ENCODE data around the gene CHI3L1. TPM values are rescaled to one million over a fixed set of nuclear protein-coding genes. Genes with fewer than 3 reads are reported as not detected.

The CHI3L1 gene
- total and polyA plus RNA-seq, 4 donors: 5.0 to 34.7 (median 15.9) TPM

- TF ChIP-seq, protein P1, sequence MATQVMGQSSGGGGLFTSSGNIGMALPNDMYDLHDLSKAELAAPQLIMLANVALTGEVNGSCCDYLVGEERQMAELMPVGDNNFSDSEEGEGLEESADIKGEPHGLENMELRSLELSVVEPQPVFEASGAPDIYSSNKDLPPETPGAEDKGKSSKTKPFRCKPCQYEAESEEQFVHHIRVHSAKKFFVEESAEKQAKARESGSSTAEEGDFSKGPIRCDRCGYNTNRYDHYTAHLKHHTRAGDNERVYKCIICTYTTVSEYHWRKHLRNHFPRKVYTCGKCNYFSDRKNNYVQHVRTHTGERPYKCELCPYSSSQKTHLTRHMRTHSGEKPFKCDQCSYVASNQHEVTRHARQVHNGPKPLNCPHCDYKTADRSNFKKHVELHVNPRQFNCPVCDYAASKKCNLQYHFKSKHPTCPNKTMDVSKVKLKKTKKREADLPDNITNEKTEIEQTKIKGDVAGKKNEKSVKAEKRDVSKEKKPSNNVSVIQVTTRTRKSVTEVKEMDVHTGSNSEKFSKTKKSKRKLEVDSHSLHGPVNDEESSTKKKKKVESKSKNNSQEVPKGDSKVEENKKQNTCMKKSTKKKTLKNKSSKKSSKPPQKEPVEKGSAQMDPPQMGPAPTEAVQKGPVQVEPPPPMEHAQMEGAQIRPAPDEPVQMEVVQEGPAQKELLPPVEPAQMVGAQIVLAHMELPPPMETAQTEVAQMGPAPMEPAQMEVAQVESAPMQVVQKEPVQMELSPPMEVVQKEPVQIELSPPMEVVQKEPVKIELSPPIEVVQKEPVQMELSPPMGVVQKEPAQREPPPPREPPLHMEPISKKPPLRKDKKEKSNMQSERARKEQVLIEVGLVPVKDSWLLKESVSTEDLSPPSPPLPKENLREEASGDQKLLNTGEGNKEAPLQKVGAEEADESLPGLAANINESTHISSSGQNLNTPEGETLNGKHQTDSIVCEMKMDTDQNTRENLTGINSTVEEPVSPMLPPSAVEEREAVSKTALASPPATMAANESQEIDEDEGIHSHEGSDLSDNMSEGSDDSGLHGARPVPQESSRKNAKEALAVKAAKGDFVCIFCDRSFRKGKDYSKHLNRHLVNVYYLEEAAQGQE (IDR thresholded peaks at IDR 0.05): no peak
- TF ChIP-seq EGR1 (IDR thresholded peaks at IDR 0.05; ENCODE audit: low read depth in 2 of 2): no peak
Observed at GRCh38 chr1:203206129-203206687, 19.7 kb upstream of the CHI3L1 start (continued).

DNA sequence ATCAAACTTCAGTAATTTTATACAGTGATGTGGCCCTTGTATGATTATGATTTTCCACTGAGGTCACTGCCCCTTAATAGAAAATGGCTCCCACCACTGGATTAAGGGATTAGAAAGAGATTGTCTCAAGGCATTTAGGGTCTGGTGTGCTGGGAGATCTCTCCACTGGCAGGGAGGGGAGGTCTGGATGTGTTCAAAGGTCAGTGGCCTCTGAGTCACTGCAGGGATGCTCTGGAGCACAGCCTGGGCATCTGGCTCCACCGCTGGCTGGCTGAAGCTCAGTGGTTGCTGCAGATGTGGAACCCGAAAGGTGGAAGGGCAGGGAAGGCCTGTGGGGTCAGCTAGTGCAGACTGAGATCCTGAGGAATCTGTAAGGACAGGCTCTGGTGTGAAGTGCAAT, 18.3 kb upstream of the CHI3L1 start:
- 86% methylated on average over 2 of the region's 2 CpGs for WGBS
- no peak overlapping the region for H3K27ac ChIP-seq (ENCODE audit: low read depth in 1 of 2, low read length in 2 of 2)
- H3K9ac ChIP-seq (ENCODE audit: low read depth in 1 of 2, low read length in 2 of 2): no peak overlapping the region
- no peaks in the 10 kb centered on the region for H3K27me3 ChIP-seq (ENCODE audit: control insufficient read depth in 4 of 4, insufficient read depth in 4 of 4, low read length in 3 of 4)
- TF ChIP-seq YY1 (IDR thresholded peaks at IDR 0.05): no peak
- TF ChIP-seq HNF4A (conservative IDR thresholded peaks at IDR 0.05): no peak
- peak; percentile 61 for TF ChIP-seq NR2F2 (IDR thresholded peaks at IDR 0.05)
- no peak for TF ChIP-seq TAF1 (conservative IDR thresholded peaks at IDR 0.05)
- TF ChIP-seq GABPA (IDR thresholded peaks at IDR 0.05 in 1 of 2, conservative IDR thresholded peaks at IDR 0.05 in 1 of 2): no peak
- peak; percentile 15 to 56 for TF ChIP-seq RXRA (IDR thresholded peaks at IDR 0.05)
- H3K4me3 ChIP-seq (ENCODE audit: low read depth in 1 of 3, low read length in 3 of 3): no peak overlapping the region
- DNase-seq (ENCODE audit: low spot score): no peak
- no peaks in the 10 kb centered on the region for H3K9me3 ChIP-seq (ENCODE audit: control insufficient read depth in 4 of 4, low read length in 3 of 4)
- peaks cover 0 to 13% (median 7%) of the 10 kb centered on the region in 4 donors for H3K4me1 ChIP-seq (ENCODE audit: control insufficient read depth in 4 of 4, insufficient read depth in 4 of 4, low read length in 3 of 4)
- H3K36me3 ChIP-seq (ENCODE audit: control insufficient read depth in 4 of 4, insufficient read depth in 3 of 4, low read depth in 1 of 4, low read length in 3 of 4): no peaks in the 10 kb centered on the region

DNA sequence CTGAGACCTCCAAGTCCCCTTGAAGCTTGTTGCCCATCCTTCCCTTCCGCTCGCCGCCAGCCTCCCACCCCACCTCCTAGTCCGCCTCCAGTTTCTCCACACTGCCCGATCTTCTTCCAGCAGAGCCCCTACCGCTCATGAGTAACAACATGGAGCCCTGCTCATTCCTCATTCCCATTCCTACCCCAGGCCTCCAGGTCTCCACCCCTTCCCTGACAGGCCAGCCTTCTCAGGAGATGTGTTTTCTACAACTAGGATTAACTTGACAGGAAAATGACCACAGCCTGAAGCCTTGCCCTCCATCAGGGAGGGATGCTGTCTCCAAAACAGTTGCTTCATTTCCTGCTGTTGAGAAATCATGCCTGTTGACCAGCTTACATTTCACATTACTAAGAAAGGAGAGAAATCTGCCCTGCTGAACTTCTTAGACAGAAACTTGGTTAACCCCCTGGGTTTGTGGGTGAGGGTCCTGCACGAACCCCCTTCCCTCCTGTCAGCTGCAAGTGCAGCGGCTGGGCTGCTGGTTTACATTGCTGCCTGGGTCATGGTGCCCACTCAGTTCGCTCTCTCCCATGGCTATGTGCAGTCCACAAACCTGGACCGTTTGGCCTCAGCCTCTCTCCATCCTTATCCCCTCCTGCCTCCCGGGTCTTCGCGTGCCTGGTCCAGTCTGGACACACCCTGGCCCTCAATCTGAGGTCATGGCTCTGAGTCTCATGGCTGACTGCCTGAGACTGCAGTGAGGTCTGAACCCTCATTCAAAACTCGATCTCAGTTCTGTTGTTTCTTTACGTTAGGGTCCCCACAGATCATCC, 16.1 kb upstream of the CHI3L1 start:
- Histone ChIP-seq H3K27ac (ENCODE audit: low read depth in 1 of 2, low read length in 2 of 2) (no peak overlapping the region), H3K4me1 (ENCODE audit: control insufficient read depth in 4 of 4, insufficient read depth in 4 of 4, low read length in 3 of 4) (peaks cover 0 to 17% (median 8%) of the 10 kb centered on the region in 4 donors), H3K36me3 (ENCODE audit: control insufficient read depth in 4 of 4, insufficient read depth in 3 of 4, low read depth in 1 of 4, low read length in 3 of 4) (no peaks in the 10 kb centered on the region), H3K27me3 (ENCODE audit: control insufficient read depth in 4 of 4, insufficient read depth in 4 of 4, low read length in 3 of 4) (no peaks in the 10 kb centered on the region), H3K4me3 (ENCODE audit: low read depth in 1 of 3, low read length in 3 of 3) (no peak overlapping the region), H3K9me3 (ENCODE audit: control insufficient read depth in 4 of 4, low read length in 3 of 4) (no peaks in the 10 kb centered on the region), H3K9ac (ENCODE audit: low read depth in 1 of 2, low read length in 2 of 2) (no peak overlapping the region)
- DNase-seq (ENCODE audit: low spot score): no peak
- 88% methylated on average over 15 of the region's 15 CpGs for WGBS
- TF ChIP-seq RAD21 (IDR thresholded peaks at IDR 0.05) (no peak), RXRA (IDR thresholded peaks at IDR 0.05) (no peak), TAF1 (conservative IDR thresholded peaks at IDR 0.05) (no peak), NR2F2 (IDR thresholded peaks at IDR 0.05) (no peak), EGR1 (IDR thresholded peaks at IDR 0.05; ENCODE audit: low read depth in 2 of 2) (no peak), GABPA (IDR thresholded peaks at IDR 0.05 in 1 of 2, conservative IDR thresholded peaks at IDR 0.05 in 1 of 2) (no peak), SP1 (IDR thresholded peaks at IDR 0.05) (no peak), FOXA2 (IDR thresholded peaks at IDR 0.05) (no peak), FOXA1 (IDR thresholded peaks at IDR 0.05) (no peak), ATF3 (IDR thresholded peaks at IDR 0.05) (no peak), HNF4G (IDR thresholded peaks at IDR 0.05) (no peak), HNF4A (conservative IDR thresholded peaks at IDR 0.05) (no peak), JUND (IDR thresholded peaks at IDR 0.05) (no peak), YY1 (IDR thresholded peaks at IDR 0.05) (no peak)
- TF ChIP-seq, protein P2, sequence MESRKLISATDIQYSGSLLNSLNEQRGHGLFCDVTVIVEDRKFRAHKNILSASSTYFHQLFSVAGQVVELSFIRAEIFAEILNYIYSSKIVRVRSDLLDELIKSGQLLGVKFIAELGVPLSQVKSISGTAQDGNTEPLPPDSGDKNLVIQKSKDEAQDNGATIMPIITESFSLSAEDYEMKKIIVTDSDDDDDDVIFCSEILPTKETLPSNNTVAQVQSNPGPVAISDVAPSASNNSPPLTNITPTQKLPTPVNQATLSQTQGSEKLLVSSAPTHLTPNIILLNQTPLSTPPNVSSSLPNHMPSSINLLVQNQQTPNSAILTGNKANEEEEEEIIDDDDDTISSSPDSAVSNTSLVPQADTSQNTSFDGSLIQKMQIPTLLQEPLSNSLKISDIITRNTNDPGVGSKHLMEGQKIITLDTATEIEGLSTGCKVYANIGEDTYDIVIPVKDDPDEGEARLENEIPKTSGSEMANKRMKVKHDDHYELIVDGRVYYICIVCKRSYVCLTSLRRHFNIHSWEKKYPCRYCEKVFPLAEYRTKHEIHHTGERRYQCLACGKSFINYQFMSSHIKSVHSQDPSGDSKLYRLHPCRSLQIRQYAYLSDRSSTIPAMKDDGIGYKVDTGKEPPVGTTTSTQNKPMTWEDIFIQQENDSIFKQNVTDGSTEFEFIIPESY (IDR thresholded peaks at IDR 0.05): no peak
- TF ChIP-seq, protein P3, sequence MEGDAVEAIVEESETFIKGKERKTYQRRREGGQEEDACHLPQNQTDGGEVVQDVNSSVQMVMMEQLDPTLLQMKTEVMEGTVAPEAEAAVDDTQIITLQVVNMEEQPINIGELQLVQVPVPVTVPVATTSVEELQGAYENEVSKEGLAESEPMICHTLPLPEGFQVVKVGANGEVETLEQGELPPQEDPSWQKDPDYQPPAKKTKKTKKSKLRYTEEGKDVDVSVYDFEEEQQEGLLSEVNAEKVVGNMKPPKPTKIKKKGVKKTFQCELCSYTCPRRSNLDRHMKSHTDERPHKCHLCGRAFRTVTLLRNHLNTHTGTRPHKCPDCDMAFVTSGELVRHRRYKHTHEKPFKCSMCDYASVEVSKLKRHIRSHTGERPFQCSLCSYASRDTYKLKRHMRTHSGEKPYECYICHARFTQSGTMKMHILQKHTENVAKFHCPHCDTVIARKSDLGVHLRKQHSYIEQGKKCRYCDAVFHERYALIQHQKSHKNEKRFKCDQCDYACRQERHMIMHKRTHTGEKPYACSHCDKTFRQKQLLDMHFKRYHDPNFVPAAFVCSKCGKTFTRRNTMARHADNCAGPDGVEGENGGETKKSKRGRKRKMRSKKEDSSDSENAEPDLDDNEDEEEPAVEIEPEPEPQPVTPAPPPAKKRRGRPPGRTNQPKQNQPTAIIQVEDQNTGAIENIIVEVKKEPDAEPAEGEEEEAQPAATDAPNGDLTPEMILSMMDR (IDR thresholded peaks at IDR 0.05; ENCODE audit: low read depth, low read length, missing input control): no peak
- TF ChIP-seq, protein P4, sequence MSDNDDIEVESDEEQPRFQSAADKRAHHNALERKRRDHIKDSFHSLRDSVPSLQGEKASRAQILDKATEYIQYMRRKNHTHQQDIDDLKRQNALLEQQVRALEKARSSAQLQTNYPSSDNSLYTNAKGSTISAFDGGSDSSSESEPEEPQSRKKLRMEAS (IDR thresholded peaks at IDR 0.05): no peak
